Stomach (tissue), 4 donors: ENCODE data around the gene PLCB1.

Source experiments
- CTCF ChIP-seq, 7 experiments: fragments of 450-650 bp in 4 of 7; fragments of 200-600 bp in 3 of 7; sonication (generic) in 3 of 7; IDR thresholded peaks; one replicate each; pipeline ENCODE4 v1.5.1; 2016 to 2019; ENCODE audit warnings: antibody characterized with exemption in 7 of 7, control low read depth in 2 of 7, mild to moderate bottlenecking in 1 of 7
- POLR2A ChIP-seq, 4 donors: fragments of 450-650 bp; IDR thresholded peaks; one replicate each; pipeline ENCODE4 v1.6.1; 2016; ENCODE audit warnings: antibody characterized with exemption in 4 of 4, control low read depth in 2 of 4, mild to moderate bottlenecking in 1 of 4, moderate library complexity in 1 of 4
- POLR2AphosphoS5 ChIP-seq, 3 donors: sonication (generic); formaldehyde crosslinking; IDR thresholded peaks; one replicate each; pipeline ENCODE4 v1.6.1; 2016; ENCODE audit warnings: antibody characterized with exemption in 3 of 3

GRCh38 chr20:8473459-8473858 is 341.4 kb downstream of the PLCB1 start:
- TF ChIP-seq POLR2A (IDR thresholded peaks at IDR 0.05), result no peak
- no peak for TF ChIP-seq POLR2AphosphoS5 (IDR thresholded peaks at IDR 0.05)
- no peak for TF ChIP-seq CTCF (IDR thresholded peaks at IDR 0.05)
